ENCODE results near the gene P3H4.

- TF ChIP-seq, protein P1, sequence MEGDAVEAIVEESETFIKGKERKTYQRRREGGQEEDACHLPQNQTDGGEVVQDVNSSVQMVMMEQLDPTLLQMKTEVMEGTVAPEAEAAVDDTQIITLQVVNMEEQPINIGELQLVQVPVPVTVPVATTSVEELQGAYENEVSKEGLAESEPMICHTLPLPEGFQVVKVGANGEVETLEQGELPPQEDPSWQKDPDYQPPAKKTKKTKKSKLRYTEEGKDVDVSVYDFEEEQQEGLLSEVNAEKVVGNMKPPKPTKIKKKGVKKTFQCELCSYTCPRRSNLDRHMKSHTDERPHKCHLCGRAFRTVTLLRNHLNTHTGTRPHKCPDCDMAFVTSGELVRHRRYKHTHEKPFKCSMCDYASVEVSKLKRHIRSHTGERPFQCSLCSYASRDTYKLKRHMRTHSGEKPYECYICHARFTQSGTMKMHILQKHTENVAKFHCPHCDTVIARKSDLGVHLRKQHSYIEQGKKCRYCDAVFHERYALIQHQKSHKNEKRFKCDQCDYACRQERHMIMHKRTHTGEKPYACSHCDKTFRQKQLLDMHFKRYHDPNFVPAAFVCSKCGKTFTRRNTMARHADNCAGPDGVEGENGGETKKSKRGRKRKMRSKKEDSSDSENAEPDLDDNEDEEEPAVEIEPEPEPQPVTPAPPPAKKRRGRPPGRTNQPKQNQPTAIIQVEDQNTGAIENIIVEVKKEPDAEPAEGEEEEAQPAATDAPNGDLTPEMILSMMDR (IDR thresholded peaks at IDR 0.05; ENCODE audit: poor library complexity, severe bottlenecking): no peak
- TF ChIP-seq, protein P2, sequence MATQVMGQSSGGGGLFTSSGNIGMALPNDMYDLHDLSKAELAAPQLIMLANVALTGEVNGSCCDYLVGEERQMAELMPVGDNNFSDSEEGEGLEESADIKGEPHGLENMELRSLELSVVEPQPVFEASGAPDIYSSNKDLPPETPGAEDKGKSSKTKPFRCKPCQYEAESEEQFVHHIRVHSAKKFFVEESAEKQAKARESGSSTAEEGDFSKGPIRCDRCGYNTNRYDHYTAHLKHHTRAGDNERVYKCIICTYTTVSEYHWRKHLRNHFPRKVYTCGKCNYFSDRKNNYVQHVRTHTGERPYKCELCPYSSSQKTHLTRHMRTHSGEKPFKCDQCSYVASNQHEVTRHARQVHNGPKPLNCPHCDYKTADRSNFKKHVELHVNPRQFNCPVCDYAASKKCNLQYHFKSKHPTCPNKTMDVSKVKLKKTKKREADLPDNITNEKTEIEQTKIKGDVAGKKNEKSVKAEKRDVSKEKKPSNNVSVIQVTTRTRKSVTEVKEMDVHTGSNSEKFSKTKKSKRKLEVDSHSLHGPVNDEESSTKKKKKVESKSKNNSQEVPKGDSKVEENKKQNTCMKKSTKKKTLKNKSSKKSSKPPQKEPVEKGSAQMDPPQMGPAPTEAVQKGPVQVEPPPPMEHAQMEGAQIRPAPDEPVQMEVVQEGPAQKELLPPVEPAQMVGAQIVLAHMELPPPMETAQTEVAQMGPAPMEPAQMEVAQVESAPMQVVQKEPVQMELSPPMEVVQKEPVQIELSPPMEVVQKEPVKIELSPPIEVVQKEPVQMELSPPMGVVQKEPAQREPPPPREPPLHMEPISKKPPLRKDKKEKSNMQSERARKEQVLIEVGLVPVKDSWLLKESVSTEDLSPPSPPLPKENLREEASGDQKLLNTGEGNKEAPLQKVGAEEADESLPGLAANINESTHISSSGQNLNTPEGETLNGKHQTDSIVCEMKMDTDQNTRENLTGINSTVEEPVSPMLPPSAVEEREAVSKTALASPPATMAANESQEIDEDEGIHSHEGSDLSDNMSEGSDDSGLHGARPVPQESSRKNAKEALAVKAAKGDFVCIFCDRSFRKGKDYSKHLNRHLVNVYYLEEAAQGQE (IDR thresholded peaks at IDR 0.05; ENCODE audit: borderline replicate concordance): no peak
- no peak for TF ChIP-seq EP300 (conservative IDR thresholded peaks at IDR 0.05; ENCODE audit: poor library complexity, severe bottlenecking)
- TF ChIP-seq SMC3 (conservative IDR thresholded peaks at IDR 0.05; ENCODE audit: poor library complexity): no peak
Observed at GRCh38 chr17:41835214-41835799, 23.6 kb upstream of the P3H4 start.
